Measurements from ENCODE around the gene CYLD.

DNA sequence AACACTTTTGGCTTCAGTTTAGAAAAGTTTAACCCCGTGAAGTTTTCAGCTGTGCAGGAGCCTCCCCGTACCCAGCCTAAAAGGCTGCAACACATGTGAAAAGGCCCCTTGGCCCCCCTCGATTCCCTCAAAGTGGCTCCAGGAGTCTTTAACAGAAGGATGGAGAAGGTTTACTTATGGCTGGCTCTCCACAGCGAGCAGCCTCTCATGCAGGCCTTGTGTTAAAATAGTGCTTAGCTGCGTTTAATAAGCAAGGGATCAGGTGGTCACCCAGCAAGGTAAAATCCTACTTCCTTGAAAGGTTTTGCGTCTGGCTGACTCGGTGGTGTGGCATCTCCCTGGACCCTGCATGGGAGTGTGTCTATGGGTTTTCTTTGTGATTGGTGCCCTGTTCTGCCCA is 8.4 kb upstream of the CYLD start:
- TF ChIP-seq POLR2A (IDR thresholded peaks at IDR 0.05; ENCODE audit: low read depth, low read length) (no peak), CTCF (conservative IDR thresholded peaks at IDR 0.05; ENCODE audit: low read depth, low read length) (no peak), RCOR1 (IDR thresholded peaks at IDR 0.05; ENCODE audit: insufficient replicate concordance, low read length) (no peak), RFX5 (IDR thresholded peaks at IDR 0.05; ENCODE audit: low read depth, low read length) (no peak), MAFK (IDR thresholded peaks at IDR 0.05; ENCODE audit: low read depth, low read length) (no peak), MAZ (IDR thresholded peaks at IDR 0.05; ENCODE audit: borderline replicate concordance, low read depth, low read length) (no peak), NFE2L2 (IDR thresholded peaks at IDR 0.05; ENCODE audit: low read depth, low read length) (no peak), RAD21 (IDR thresholded peaks at IDR 0.05; ENCODE audit: low read length) (no peak), BHLHE40 (IDR thresholded peaks at IDR 0.05; ENCODE audit: low read depth, low read length) (no peak), ELK1 (IDR thresholded peaks at IDR 0.05; ENCODE audit: borderline replicate concordance, low read depth, low read length) (no peak), CHD1 (IDR thresholded peaks at IDR 0.05; ENCODE audit: low read depth, low read length) (no peak), MXI1 (IDR thresholded peaks at IDR 0.05; ENCODE audit: borderline replicate concordance, low read depth, low read length) (no peak), USF2 (IDR thresholded peaks at IDR 0.05; ENCODE audit: low read depth, low read length) (no peak)

All from IMR-90 (cell line).